GM18502 (cell line): ENCODE measurements around the gene RGS19.
A peak's percentile ranks its signal among the peaks of the same experiment; 100 is the strongest.
"Not testable (repeated sequence)": the region's sequence is repeated elsewhere in the genome, so short reads cannot be mapped to it uniquely, and the experiment has no call there.

Experiments
- ATAC-seq: cut with Tn5 transposase; IDR thresholded peaks from one replicate; pipeline ENCODE4 v1.9.1; 2021; ENCODE audit warnings: mild to moderate bottlenecking; ENCODE audit not compliant: unreplicated experiment, poor library complexity

Gene RGS19

GRCh38 chr20:64095927-64096326 is 16.6 kb upstream of the RGS19 start:
- ATAC-seq = no peak

DNA sequence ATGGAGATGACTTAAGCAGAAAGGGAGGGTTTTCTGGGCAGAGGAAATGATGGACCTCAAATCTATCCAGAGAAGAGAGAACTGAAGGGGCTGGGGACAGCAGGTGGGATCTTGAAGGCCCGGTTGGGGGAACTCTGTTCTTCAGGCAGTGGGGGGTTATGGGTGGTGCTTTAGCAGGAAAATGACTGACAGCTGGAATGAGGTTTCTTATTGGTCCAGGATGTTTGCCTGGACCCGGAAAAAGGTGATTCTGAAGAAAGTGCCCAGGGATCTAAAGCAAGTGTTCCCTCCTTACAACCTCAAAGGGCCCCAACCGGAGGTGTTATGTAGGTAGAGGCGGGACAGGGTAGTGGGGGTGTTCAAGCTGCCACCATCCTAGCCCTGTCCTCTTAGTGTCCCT is 16.1 kb upstream of the RGS19 start:
- ATAC-seq = no peak

DNA sequence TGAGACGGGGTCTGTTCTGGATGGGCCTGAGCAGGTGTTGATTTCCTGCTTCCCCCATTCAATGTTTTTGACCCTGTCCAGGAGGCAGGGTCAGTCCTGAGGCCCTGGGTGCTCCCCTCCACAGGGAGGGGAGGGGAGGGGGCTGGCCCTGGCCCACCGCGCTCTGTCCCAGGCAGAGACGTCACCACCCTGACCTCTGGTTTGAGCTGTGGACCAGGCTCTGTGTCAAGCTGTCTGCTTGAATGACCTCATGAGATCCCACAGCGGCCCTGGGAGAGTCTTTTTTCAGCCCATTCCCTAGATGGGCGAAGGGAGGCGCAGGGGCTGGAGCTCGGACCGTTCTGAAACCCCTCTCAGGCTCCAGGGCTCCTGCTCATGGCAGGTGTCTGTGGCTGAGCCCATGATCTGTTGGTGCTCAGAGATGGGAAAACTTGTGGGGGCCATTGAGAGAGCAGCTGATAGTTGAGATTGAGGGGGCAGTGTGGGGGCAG is 13.7 kb upstream of the RGS19 start:
- ATAC-seq = no peak

DNA sequence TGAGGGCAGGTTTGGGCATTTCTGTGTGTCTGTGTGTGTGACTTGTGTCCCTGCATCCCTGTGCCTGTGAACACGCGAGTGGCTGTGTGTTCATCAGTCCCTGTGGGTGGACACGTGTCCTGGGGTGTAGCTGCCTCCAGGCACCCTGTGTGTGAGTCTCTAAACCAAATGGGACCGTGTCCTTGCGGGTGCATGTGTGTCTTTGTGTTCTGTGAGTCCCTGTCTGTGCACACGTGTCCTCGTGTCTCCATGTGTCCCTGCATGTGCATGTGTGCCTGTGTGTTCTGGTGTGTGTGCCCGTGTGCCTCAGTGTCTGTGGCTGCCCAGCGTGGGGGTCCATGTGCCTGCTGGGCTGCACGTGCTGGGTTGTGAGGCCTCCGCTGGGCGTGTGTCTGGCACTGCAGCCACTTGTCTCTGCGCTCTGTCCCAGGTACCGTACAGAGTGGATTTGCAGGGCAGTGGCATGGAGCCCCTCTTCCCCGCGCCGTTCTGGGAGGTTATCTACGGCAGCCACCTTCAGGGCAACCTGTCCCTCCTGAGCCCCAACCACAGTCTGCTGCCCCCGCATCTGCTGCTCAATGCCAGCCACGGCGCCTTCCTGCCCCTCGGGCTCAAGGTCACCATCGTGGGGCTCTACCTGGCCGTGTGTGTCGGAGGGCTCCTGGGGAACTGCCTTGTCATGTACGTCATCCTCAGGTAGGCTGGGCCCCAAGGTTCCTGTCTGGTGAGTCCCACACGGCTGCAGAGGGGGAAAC is 13.1 kb upstream of the RGS19 start:
- no peak for ATAC-seq

DNA sequence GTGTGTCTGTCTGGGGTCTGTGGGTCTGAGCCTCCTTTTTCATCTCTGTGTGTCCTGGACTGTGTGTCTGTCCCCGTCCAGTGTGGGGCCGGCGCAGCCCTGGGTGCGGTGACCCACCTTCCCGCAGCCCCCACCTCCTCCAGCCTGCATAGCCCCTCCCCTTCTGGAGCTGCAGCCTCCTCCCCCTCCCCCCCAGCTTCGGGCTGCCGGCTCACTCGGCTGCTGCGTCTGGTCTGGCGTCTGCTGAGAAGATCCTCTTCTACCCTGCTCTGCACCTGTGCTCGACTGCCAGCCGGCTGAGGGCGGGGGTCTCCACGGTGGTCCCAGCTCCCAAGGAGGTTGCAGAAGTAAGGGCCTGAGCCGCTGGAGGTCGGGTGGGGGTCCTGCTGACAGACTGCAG is 12.5 kb upstream of the RGS19 start:
- ATAC-seq = no peak

DNA sequence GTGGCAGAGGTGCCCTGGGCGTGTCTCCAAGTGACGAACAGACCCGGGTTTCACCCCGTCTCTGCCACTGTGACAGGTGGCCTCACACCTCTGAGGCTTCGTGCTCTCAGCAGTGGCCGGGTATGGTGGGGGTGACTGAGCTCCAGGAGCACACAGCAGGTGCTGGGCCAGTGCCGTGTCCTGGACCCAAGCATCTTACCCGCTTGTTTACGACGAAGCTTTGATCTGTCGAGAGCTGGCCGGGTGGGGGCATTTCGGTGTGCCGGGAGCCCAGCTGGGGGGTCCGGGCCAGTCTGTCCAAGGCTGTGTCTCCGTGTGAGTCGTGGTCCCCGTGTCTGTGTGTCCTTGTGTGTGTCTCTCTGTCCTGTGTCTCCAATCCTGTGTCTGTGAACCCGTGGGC is 12.0 kb upstream of the RGS19 start:
- no peak for ATAC-seq

DNA sequence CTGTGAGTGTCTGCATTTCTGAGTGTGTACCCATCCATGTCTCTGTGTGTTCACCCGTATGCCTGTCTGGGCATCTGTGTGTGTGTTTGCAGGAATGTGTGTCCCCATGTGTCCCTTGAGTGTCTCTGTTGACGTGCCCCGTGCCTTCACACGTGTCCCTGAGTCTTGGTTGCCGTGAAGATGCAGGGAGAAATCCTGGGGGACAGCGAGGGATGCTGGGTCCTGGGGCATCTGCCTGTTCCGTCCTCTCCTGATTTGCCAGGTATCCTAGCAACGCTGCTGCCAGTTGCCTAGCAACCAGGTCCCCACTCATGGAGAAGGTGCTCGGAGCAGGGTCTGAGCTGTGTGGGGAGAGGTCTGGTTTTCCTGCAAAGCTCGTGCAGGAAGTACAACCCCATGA is 10.8 kb upstream of the RGS19 start:
- no peak for ATAC-seq

- ATAC-seq = not testable (repeated sequence)
Measured at GRCh38 chr20:64088586-64088985, 9.3 kb upstream of the RGS19 start.

- not testable (repeated sequence) for ATAC-seq
Measured at GRCh38 chr20:64087226-64087825, 8.0 kb upstream of the RGS19 start.

DNA sequence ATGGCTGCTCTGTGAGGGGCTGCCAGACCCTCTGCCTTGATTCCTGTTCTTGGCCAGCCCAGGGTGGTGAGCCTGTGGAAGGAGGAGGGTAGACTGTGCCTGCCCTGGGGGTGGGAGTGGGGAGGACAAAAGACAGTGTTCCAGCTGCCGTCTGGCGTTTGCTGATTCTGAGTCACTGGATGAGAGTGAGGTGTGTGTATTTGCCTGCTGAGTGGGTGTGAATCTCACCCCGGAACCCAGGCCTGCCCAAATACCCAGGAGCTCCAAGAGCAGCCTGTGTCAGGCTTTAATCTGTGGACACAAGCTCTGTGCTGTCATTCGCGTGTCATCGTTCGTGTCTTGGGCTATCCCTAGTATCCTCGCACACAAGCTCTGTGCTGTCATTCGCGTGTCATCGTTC is 7.5 kb upstream of the RGS19 start:
- ATAC-seq = no peak

- ATAC-seq = no peak
Measured at GRCh38 chr20:64084685-64085152, 5.4 kb upstream of the RGS19 start.

DNA sequence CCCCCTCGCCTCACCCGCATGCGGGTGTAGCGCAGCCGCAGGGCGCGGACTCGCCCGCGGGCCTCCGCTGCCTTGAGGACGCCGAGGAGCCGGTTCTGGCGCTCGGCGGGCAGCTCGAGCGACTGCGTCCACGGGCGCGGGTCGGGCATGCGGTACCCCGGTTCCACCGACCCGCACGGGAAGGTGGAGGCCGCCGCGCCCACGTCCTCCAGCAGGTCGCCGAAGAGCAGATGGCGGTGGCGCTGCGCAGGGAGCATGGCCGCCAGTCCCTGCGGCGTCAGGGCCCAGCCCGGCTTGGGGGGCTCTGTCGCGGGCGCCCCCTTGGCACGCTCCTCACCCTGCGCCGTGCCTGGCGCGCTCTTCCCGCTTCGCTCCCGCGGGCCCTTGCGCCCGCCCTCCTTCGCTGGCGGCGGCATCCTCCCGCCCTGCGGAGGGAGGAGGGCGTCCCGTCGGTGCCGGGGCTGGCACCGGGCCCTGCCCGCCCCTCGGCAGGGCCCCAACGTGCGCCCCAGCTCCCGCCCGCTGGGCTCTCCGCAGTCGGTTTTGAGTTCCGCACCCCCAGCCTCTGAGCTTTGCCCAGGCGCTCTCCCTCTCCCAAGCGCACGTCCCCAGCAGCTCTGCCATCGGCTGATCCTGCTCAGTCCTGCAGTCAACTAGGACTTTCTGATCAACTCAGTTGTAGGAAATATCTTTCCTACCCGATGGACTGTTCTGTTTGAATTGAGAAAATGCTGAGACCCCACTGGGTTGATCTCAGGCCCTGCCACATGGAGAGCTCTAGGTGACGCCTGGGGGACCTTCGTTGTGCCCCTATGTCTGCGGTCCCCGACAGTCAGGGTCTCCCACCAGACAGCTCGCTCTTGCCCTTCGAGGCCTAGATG is 4.7 kb upstream of the RGS19 start, which contains the start of gene LKAAEAR1:
TSS of gene LKAAEAR1 (minus strand) at position 595 of the 881 bp plus-strand sequence. CDS start at position 416, 179 bp downstream.
- no peak for ATAC-seq

DNA sequence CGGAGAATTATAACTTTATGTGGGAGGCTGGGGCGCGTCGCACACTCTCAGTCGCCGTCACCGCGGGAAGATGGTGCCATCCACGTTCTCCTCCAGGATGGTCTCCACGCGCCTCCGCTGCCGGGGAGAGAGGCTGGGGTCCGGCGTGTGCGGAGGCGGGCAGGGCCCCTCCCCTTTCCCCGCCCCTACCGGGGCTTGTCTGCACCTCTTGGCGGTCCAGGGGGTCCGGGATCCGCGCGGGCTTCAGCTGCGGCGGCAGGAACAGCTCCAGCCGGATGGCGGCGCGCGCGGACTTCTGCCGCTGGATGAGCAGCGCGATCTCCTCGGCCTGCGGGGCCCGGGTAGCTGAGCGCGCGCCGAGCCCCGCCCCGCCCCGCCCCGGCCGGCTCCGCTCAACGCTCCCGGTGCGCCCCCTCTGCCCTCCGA is 4.1 kb upstream of the RGS19 start:
- ATAC-seq = no peak

- ATAC-seq = no peak
Measured at GRCh38 chr20:64082820-64083377, 3.6 kb upstream of the RGS19 start.

GRCh38 chr20:64082126-64082731 is 2.9 kb upstream of the RGS19 start:
- ATAC-seq = no peak

- no peak for ATAC-seq
Measured at GRCh38 chr20:64081624-64081964, 2.3 kb upstream of the RGS19 start.

DNA sequence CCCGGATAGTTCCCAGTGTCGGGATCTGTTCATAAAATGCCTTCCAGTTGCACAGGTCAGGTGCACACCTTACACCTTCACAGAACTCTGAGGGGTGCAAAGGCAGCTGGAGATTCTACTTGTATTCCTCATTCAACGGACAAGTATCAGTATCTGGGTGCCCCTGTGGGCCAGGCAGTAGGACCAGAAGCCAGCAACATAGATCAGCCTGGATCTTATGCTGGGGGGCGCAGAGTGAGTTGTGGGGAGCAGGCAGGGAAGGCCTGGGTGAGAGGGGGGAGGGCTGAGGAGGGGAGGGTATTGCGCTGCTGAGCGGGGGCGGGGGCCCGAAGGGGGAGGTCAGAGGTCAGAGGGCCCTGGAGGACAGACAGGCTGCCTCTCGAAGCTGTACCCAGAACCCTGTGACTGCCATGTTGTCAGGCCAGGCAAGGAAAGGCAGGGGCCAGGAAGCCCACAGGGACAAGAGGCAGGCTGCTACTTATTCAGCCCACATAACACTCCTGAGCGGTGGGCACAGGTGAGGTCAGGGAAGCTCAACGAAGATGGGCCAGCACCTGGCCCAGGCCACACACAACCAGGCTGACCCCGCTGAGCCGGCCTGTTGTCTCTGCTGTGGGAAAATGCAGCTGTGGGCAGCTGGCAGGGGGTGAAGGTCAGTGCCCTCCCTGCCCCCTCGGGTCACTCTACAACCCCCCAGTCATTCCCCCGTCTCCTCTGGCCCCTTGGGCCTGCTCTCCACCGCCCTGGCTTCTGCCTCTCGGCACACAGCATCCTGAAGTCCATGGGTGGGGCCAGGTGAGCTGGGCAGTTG is 1.7 kb upstream of the RGS19 start:
- ATAC-seq = no peak

- peak; percentile 2 for ATAC-seq
Measured at GRCh38 chr20:64080013-64080812, 895 bp upstream of the RGS19 start, which contains the start of gene OPRL1. OPRL1 (plus strand) TSS chr20:64080082; CDS start chr20:64092721, 12,639 bp downstream.
